ENCODE data around the gene PSD2.

Gene PSD2

DNA sequence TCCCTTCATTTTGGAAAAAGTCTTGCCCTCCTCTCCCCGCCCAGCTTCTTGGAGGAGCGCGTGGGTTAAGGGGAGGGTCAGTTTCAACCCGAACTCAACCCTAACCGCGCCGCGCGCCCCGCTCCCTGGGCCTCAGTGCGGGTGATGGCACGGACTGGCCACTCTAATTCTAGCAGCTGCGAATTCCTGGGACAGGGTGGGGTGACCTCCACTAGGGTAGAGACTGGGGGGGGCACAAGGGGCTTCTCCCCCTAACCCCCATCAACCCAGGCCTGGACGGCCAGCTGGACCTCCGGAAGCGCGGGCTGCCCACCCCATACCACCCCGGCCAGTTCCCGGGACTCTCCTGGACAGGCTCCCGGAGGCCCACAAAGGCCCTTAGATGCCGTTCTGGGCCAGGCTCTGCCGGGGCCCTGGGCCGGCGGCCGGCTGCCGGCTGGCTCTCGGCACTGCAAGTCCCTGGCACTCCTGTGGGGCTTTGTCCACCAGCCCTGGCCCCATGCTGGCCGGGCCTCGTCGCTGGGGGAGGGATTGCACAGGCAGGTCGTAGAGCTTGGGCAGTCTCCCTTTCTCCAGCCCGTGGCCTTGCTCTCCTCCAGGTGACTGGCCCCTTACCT, 7.2 kb upstream of the PSD2 start:
- TF ChIP-seq EZH2phosphoT487 (conservative IDR thresholded peaks at IDR 0.05; ENCODE audit: low read length) = no peak
- TF ChIP-seq, protein P1, sequence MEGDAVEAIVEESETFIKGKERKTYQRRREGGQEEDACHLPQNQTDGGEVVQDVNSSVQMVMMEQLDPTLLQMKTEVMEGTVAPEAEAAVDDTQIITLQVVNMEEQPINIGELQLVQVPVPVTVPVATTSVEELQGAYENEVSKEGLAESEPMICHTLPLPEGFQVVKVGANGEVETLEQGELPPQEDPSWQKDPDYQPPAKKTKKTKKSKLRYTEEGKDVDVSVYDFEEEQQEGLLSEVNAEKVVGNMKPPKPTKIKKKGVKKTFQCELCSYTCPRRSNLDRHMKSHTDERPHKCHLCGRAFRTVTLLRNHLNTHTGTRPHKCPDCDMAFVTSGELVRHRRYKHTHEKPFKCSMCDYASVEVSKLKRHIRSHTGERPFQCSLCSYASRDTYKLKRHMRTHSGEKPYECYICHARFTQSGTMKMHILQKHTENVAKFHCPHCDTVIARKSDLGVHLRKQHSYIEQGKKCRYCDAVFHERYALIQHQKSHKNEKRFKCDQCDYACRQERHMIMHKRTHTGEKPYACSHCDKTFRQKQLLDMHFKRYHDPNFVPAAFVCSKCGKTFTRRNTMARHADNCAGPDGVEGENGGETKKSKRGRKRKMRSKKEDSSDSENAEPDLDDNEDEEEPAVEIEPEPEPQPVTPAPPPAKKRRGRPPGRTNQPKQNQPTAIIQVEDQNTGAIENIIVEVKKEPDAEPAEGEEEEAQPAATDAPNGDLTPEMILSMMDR (IDR thresholded peaks at IDR 0.05; ENCODE audit: insufficient read depth, low read length, poor library complexity, severe bottlenecking) = no peak
- H3K4me3 ChIP-seq (ENCODE audit: insufficient read depth, low read length, poor library complexity, severe bottlenecking) = no peak overlapping the region
- H3K27ac ChIP-seq (ENCODE audit: low read depth, low read length) = no peak overlapping the region
- no peak overlapping the region for H3K4me2 ChIP-seq (ENCODE audit: low read depth, low read length, poor library complexity, severe bottlenecking)
- no peaks in the 10 kb centered on the region for H3K9me2 ChIP-seq (replicated peaks; ENCODE audit: insufficient read depth, low read length)
- no peaks in the 10 kb centered on the region for H3K79me2 ChIP-seq (ENCODE audit: insufficient read depth, low read length)
- H3K36me3 ChIP-seq (ENCODE audit: low read length) = no peaks in the 10 kb centered on the region
- H3K9ac ChIP-seq (ENCODE audit: low read length) = no peak overlapping the region
- no peaks in the 10 kb centered on the region for H3K9me3 ChIP-seq (ENCODE audit: insufficient read depth, low read length)
- H4K20me1 ChIP-seq (ENCODE audit: low read depth, low read length) = no peaks in the 10 kb centered on the region
- H3K27me3 ChIP-seq (ENCODE audit: low read length) = no peaks in the 10 kb centered on the region
- no peak overlapping the region for H2AFZ ChIP-seq (ENCODE audit: low read depth, low read length, severe bottlenecking)
- no peaks in the 10 kb centered on the region for H3F3A ChIP-seq (ENCODE audit: insufficient read depth)

DNA sequence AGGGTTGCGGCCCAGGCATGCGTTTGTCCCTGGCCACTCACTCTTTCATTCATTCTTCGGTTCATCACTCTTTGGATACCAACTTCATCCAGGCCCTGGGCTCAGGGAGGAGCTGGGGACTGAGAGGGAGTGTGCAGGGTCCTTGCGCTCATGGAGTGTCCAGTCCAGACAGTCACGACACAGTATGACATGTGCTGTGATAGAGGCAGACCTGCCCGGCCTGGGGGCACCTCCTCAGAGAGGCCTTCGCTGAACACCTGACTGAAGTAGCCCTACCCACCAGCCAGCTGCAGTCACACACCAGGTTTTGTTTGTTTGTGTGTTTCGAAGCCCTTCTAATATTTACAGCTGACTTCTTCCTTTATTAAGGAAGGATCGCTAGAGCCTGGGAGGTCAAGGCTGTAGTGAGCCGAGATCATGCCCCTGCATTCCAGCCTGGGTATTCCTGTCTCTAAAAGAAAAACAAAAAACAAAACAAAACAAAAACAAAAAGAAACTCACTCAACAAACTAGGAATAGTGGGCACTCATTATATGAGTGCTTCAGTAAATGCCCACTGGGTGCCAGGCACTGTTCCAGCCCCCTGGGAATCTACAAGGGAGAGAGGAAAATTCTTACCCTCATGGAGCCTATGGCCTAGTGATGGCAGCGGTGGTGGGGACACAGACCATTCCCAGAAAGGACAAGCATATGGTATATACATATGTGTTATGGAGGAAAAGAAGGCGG, 6.3 kb upstream of the PSD2 start:
- Histone ChIP-seq H3K27me3 (ENCODE audit: low read length) (no peaks in the 10 kb centered on the region), H3K27ac (ENCODE audit: low read depth, low read length) (no peak overlapping the region), H2AFZ (ENCODE audit: low read depth, low read length, severe bottlenecking) (no peak overlapping the region), H3K9me3 (ENCODE audit: insufficient read depth, low read length) (no peaks in the 10 kb centered on the region), H3K79me2 (ENCODE audit: insufficient read depth, low read length) (no peaks in the 10 kb centered on the region), H3K9ac (ENCODE audit: low read length) (no peak overlapping the region), H3K9me2 (replicated peaks; ENCODE audit: insufficient read depth, low read length) (no peaks in the 10 kb centered on the region), H4K20me1 (ENCODE audit: low read depth, low read length) (no peaks in the 10 kb centered on the region), H3F3A (ENCODE audit: insufficient read depth) (no peaks in the 10 kb centered on the region), H3K4me3 (ENCODE audit: insufficient read depth, low read length, poor library complexity, severe bottlenecking) (no peak overlapping the region), H3K36me3 (ENCODE audit: low read length) (no peaks in the 10 kb centered on the region), H3K4me2 (ENCODE audit: low read depth, low read length, poor library complexity, severe bottlenecking) (no peak overlapping the region)
- no peak for TF ChIP-seq EZH2phosphoT487 (conservative IDR thresholded peaks at IDR 0.05; ENCODE audit: low read length)
- TF ChIP-seq, protein P1 (IDR thresholded peaks at IDR 0.05; ENCODE audit: insufficient read depth, low read length, poor library complexity, severe bottlenecking) = no peak

DNA sequence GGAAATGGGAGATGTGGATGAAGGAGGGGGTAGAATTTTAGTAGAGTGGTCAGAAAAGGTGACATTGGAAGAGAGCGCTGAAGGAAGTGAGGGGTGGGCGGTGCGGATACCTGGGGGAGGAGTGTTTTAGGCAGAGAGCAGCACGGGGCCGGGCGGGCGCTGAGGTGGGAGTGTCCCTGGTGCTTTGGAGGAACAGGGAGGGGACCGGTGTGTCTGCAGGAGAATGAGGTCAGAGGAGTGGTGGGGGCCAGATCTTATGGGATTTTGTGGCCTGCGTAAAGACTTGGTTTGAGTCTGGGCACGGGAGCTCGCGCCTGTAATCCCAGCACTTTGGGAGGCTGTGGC, 5.8 kb upstream of the PSD2 start:
- no peak overlapping the region for H3K9ac ChIP-seq (ENCODE audit: low read length)
- H2AFZ ChIP-seq (ENCODE audit: low read depth, low read length, severe bottlenecking) = no peak overlapping the region
- H3K9me3 ChIP-seq (ENCODE audit: insufficient read depth, low read length) = no peaks in the 10 kb centered on the region
- H3K36me3 ChIP-seq (ENCODE audit: low read length) = no peaks in the 10 kb centered on the region
- H3K9me2 ChIP-seq (replicated peaks; ENCODE audit: insufficient read depth, low read length) = no peaks in the 10 kb centered on the region
- H3K27me3 ChIP-seq (ENCODE audit: low read length) = no peaks in the 10 kb centered on the region
- no peaks in the 10 kb centered on the region for H3K79me2 ChIP-seq (ENCODE audit: insufficient read depth, low read length)
- H3F3A ChIP-seq (ENCODE audit: insufficient read depth) = no peaks in the 10 kb centered on the region
- H4K20me1 ChIP-seq (ENCODE audit: low read depth, low read length) = no peaks in the 10 kb centered on the region
- TF ChIP-seq EZH2phosphoT487 (conservative IDR thresholded peaks at IDR 0.05; ENCODE audit: low read length) = no peak
- TF ChIP-seq, protein P1 (IDR thresholded peaks at IDR 0.05; ENCODE audit: insufficient read depth, low read length, poor library complexity, severe bottlenecking) = no peak
- no peak overlapping the region for H3K4me2 ChIP-seq (ENCODE audit: low read depth, low read length, poor library complexity, severe bottlenecking)
- no peak overlapping the region for H3K27ac ChIP-seq (ENCODE audit: low read depth, low read length)
- no peak overlapping the region for H3K4me3 ChIP-seq (ENCODE audit: insufficient read depth, low read length, poor library complexity, severe bottlenecking)
